Stomach (tissue), 4 donors: ENCODE measurements around the gene DFFA.
A peak's percentile ranks its signal among the peaks of the same experiment; 100 is the strongest.

ENCODE experiments used
- POLR2AphosphoS5 ChIP-seq, 3 donors: sonication (generic); formaldehyde crosslinking; IDR thresholded peaks; one replicate each; pipeline ENCODE4 v1.6.1; 2016; ENCODE audit warnings: antibody characterized with exemption in 3 of 3
- TF ChIP-seq, protein P1 (sequence below), 7 experiments: fragments of 450-650 bp in 4 of 7; fragments of 200-600 bp in 3 of 7; sonication (generic) in 3 of 7; IDR thresholded peaks; one replicate each; pipeline ENCODE4 v1.5.1; 2016 to 2019; ENCODE audit warnings: antibody characterized with exemption in 7 of 7, control low read depth in 2 of 7, mild to moderate bottlenecking in 1 of 7

DNA sequence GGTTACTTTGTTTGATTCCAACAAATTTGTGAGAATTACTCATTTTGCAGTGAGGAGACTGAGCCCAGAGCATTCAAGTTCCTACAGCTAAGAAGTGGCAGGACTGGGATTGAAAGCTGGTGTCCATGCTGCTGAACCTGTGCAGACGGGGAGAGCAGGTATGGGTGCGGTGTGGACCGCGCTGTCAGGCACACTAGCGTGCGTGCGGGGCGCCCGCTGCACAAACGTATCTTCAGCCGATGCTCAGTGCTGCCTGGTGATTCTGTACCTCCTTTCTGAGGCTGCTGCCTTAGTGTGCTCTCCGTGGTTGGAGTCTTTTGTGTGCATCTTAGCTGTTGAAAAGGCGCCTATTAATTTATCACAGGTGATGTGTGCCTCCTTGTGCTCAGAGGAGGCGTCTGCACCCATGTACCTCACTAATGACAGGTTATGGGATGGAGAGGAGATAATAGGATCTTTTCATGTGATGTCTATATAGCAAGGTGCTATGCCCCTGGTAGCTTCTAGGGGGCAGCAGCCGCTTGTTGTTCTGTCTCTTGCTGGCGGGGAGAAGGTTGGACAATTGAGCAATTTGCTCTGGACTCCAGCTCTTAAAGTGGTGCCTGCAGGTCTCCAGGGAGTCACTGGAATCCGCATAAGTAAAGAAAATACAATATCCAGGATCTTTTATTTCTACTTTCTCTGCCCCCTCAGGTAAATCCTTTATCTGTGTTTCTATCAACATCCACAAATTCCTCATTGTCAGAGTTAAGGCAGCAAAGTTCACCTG, 35.0 kb upstream of the DFFA start:
- TF ChIP-seq, protein P1, sequence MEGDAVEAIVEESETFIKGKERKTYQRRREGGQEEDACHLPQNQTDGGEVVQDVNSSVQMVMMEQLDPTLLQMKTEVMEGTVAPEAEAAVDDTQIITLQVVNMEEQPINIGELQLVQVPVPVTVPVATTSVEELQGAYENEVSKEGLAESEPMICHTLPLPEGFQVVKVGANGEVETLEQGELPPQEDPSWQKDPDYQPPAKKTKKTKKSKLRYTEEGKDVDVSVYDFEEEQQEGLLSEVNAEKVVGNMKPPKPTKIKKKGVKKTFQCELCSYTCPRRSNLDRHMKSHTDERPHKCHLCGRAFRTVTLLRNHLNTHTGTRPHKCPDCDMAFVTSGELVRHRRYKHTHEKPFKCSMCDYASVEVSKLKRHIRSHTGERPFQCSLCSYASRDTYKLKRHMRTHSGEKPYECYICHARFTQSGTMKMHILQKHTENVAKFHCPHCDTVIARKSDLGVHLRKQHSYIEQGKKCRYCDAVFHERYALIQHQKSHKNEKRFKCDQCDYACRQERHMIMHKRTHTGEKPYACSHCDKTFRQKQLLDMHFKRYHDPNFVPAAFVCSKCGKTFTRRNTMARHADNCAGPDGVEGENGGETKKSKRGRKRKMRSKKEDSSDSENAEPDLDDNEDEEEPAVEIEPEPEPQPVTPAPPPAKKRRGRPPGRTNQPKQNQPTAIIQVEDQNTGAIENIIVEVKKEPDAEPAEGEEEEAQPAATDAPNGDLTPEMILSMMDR (IDR thresholded peaks at IDR 0.05): peak in 5 of 7 experiments; percentile 65 to 81 (median 72)
- peak in 1 of 3 donors; percentile 25 for TF ChIP-seq POLR2AphosphoS5 (IDR thresholded peaks at IDR 0.05)
